Chondrocyte (in vitro differentiated cells): ENCODE measurements around the gene OR4D5. TPM values are rescaled to one million over a fixed set of nuclear protein-coding genes. Genes with fewer than 3 reads are reported as not detected.

Experiments used
- DNase-seq: peaks from one replicate; pipeline ENCODE4 v3.0.0; 2021; ENCODE audit warnings: mixed read lengths, low spot score
- H3K27ac Mint-ChIP-seq: one replicate; pipeline ENCODE4 v1.8.0; 2021; ENCODE audit warnings: mild to moderate bottlenecking, moderate library complexity, mixed read lengths; ENCODE audit not compliant: unreplicated experiment
- H3K27me3 Mint-ChIP-seq: 2 replicates; pipeline ENCODE4 v1.8.0; 2021; ENCODE audit warnings: low read depth, mixed read lengths
- H3K36me3 Mint-ChIP-seq: 2 replicates; pipeline ENCODE4 v1.8.0; 2021; ENCODE audit warnings: low read depth, mixed read lengths
- H3K4me1 Mint-ChIP-seq: 2 replicates; pipeline ENCODE4 v1.8.0; 2021; ENCODE audit warnings: low read depth, mild to moderate bottlenecking, mixed read lengths
- H3K4me3 Mint-ChIP-seq: one replicate; pipeline ENCODE4 v1.8.0; 2021; ENCODE audit warnings: mild to moderate bottlenecking, moderate library complexity, mixed read lengths; ENCODE audit not compliant: unreplicated experiment
- H3K9me3 Mint-ChIP-seq: 2 replicates; pipeline ENCODE4 v1.8.0; 2021; ENCODE audit warnings: low read depth, mixed read lengths
- long read RNA-seq: library from polyadenylated mRNA; stranded (forward); transcript quantifications from one replicate; pipeline ENCODE4 v2.0.0, GENCODE V29; 2021
- total RNA-seq: library from RNA; stranded (reverse); gene quantifications from 3 replicates; pipeline ENCODE4 v1.2.1, GENCODE V29; 2021
- TF ChIP-seq, protein P1 (sequence below): fragments of 200-600 bp; sonication (generic); IDR thresholded peaks from 2 replicates; pipeline ENCODE4 v1.5.0; 2021; ENCODE audit warnings: antibody characterized with exemption, mild to moderate bottlenecking, moderate library complexity

OR4D5 gene
- total RNA-seq = not detected in 3 replicates
- long read RNA-seq = 0 reads

DNA sequence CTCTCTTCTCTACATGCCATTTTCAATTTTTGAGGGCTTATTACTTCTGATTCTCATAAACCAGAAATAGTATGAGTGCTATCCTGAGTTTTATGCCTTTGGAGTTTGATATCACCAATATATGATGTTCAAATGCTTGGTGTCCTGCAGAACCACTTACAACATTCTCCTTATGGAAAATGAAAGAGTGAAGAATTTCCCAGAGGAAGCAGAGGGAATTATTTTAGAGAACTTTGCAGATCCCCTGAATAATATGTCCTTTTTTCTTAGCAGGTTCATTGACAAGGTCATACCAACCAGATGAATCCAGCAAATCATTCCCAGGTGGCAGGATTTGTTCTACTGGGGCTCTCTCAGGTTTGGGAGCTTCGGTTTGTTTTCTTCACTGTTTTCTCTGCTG lies at the start of gene OR4D5:
OR4D5 (plus strand) TSS at position 301 of the 400 bp plus-strand sequence; CDS start at position 301, 0 bp downstream.
- Mint-ChIP-seq H3K9me3 (peaks cover 4% of the 10 kb centered on the region), H3K4me3 (no peak within 1 kb of the TSS), H3K27me3 (no peaks in the 10 kb centered on the region), H3K36me3 (no peaks in the 10 kb centered on the region), H3K4me1 (no peaks in the 10 kb centered on the region), H3K27ac (no peak within 1 kb of the TSS)
- TF ChIP-seq, protein P1, sequence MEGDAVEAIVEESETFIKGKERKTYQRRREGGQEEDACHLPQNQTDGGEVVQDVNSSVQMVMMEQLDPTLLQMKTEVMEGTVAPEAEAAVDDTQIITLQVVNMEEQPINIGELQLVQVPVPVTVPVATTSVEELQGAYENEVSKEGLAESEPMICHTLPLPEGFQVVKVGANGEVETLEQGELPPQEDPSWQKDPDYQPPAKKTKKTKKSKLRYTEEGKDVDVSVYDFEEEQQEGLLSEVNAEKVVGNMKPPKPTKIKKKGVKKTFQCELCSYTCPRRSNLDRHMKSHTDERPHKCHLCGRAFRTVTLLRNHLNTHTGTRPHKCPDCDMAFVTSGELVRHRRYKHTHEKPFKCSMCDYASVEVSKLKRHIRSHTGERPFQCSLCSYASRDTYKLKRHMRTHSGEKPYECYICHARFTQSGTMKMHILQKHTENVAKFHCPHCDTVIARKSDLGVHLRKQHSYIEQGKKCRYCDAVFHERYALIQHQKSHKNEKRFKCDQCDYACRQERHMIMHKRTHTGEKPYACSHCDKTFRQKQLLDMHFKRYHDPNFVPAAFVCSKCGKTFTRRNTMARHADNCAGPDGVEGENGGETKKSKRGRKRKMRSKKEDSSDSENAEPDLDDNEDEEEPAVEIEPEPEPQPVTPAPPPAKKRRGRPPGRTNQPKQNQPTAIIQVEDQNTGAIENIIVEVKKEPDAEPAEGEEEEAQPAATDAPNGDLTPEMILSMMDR = no peak
- DNase-seq = no peak

DNA sequence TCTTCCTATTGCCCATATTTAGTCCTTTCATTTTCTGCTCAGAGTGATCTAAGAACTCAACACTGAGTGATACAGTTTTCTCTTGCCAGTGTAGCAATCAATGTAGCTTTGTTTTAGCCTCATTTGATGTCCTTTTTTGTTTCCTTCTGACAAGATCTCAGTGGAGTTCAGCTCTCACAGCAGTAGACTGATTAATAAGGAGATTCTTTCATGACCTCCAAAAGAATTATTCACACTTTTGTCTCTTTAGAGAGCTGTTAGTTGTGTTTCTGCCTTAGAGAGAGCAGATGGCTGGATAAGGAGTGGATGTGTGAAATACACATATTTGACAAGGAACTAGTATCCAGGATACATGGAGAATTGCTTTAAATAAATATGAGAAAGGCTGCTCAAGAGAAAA lies 47.4 kb upstream of the OR4D5 start:
- TF ChIP-seq, protein P1 = no peak
- Mint-ChIP-seq H3K9me3 (no peaks in the 10 kb centered on the region), H3K36me3 (no peaks in the 10 kb centered on the region), H3K4me1 (no peaks in the 10 kb centered on the region), H3K4me3 (no peak overlapping the region), H3K27me3 (peaks cover 8% of the 10 kb centered on the region), H3K27ac (no peak overlapping the region)
- DNase-seq = no peak

DNA sequence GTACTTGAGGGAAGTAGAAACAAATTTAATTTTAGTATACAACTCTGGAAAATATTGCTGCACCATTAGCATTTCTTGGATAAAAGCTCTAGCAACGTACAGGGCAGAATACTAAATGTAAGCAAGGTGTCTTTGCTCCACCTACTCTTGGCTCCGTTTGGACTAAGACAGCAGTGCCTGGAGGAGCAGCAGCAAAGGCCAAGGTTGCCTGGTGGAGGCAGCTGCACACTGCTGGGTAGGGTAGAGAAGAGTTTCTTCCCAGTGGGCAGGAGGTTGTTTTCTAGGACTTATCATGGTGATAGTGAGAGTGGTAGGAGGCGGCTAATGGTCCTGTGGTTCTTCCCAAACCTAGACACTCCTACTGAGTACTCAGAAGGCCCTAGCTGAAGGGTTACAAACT lies 39.6 kb upstream of the OR4D5 start:
- Mint-ChIP-seq H3K27me3 (no peaks in the 10 kb centered on the region), H3K4me1 (no peaks in the 10 kb centered on the region), H3K27ac (no peak overlapping the region), H3K9me3 (no peaks in the 10 kb centered on the region), H3K4me3 (no peak overlapping the region), H3K36me3 (no peaks in the 10 kb centered on the region)
- TF ChIP-seq, protein P1 = no peak
- DNase-seq = no peak

DNA sequence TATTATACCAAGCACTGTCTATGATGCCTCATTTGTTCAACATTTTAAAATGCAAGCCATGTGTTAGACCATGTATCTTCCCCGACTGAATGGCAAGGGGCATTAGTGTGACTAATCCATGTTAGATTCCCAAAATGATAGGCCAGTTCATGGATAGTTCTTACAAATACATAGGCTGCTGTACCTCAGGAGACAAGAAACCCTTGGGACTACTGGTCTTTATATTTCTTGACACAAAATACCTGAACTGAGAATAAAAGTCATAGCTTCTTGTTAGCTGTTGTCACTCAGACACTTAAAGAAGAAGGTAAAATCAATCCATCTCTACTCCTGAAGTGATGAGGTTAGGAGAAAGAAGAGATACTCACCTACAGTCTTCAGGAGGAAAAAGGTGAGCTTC lies 37.5 kb upstream of the OR4D5 start, which contains the start of gene OR8D4:
OR8D4 (plus strand) TSS at position 301 of the 400 bp plus-strand sequence. CDS start 4,265 bp downstream, outside the sequence.
- DNase-seq = no peak
- Mint-ChIP-seq H3K9me3 (no peaks in the 10 kb centered on the region), H3K36me3 (no peaks in the 10 kb centered on the region), H3K27ac (no peak within 1 kb of the TSS), H3K4me3 (no peak within 1 kb of the TSS), H3K27me3 (peaks cover 2% of the 10 kb centered on the region), H3K4me1 (no peaks in the 10 kb centered on the region)
- TF ChIP-seq, protein P1 = no peak

DNA sequence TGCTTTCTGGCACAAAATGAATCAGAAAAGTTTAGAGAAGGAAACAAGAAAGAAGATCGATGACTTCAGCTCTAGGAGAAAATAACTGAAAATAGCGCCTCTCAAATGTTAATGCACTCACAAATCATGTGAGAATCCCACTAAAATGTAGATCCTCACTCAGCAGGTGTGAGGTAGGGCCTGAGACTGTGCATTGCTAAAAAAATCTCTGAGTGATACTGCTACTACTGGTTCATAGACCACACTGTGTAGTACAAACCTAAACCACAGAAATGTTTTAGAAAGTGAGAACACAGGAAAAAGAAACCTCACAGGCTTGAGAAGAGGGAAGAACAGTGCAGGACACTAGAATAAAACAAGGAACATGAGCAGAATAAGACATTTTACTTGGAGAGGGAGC lies 35.5 kb upstream of the OR4D5 start:
- DNase-seq = no peak
- Mint-ChIP-seq H3K36me3 (no peaks in the 10 kb centered on the region), H3K4me1 (no peaks in the 10 kb centered on the region), H3K27me3 (peaks cover 7% of the 10 kb centered on the region), H3K27ac (no peak overlapping the region), H3K9me3 (no peaks in the 10 kb centered on the region), H3K4me3 (no peak overlapping the region)
- TF ChIP-seq, protein P1 = no peak
